Adrenal gland (tissue), 12 donors: ENCODE data around the gene UBR1. TPM values are rescaled to one million over a fixed set of nuclear protein-coding genes. Genes with fewer than 3 reads are reported as not detected.

Experiments
- DNase-seq, 7 donors: peaks; one replicate each; pipeline ENCODE4 v3.0.0-alpha.2; 2019 to 2020
- H3K27ac ChIP-seq, 5 donors: fragments of 200-600 bp; sonication (generic) in 4 of 5; 1 replicate in 3 of 5; 2 replicates in 2 of 5; pipeline versions ENCODE4 v1.5.1 to v1.8.0; 2016 to 2020; ENCODE audit warnings: mild to moderate bottlenecking in 1 of 5
- H3K27me3 ChIP-seq: fragments of 200-600 bp; 2 replicates; pipeline ENCODE4 v1.8.0; 2021
- H3K36me3 ChIP-seq, 2 donors: fragments of 200-600 bp; replicated peaks in 1 of 2; 1 replicate in 1 of 2; 2 replicates in 1 of 2; pipeline versions ENCODE4 v1.5.1 to v1.8.0; 2018 to 2022
- H3K4me1 ChIP-seq, 2 donors: fragments of 200-600 bp; replicated peaks in 1 of 2; 1 replicate in 1 of 2; 2 replicates in 1 of 2; pipeline versions ENCODE4 v1.5.1 to v1.8.0; 2018 to 2021
- H3K4me3 ChIP-seq, 4 donors: fragments of 200-600 bp; sonication (generic) in 3 of 4; one replicate each; pipeline ENCODE4 v1.5.1; 2016 to 2018
- H3K9me3 ChIP-seq, 3 donors: fragments of 200-600 bp; sonication (generic) in 1 of 3; replicated peaks in 1 of 3; 1 replicate in 2 of 3; 2 replicates in 1 of 3; pipeline versions ENCODE4 v1.5.1 to v1.8.0; 2016 to 2021
- CTCF ChIP-seq, 6 experiments: fragments of 450-650 bp in 4 of 6; fragments of 200-600 bp in 2 of 6; sonication (generic) in 1 of 6; IDR thresholded peaks; 1 replicate in 5 of 6; 2 replicates in 1 of 6; pipeline versions ENCODE4 v1.5.1 to v1.8.0; 2016 to 2021; ENCODE audit warnings: antibody characterized with exemption in 6 of 6, mild to moderate bottlenecking in 2 of 6, moderate library complexity in 1 of 6
- POLR2A ChIP-seq, 2 donors: fragments of 450-650 bp; IDR thresholded peaks; one replicate each; pipeline ENCODE4 v1.6.1; 2017; ENCODE audit warnings: antibody characterized with exemption in 2 of 2, mild to moderate bottlenecking in 2 of 2, moderate library complexity in 1 of 2
- WGBS, 4 donors: extraction: QIAGEN DNeasy Blood & Tissue Kit in 2 of 4; methylation state at CpG; one replicate each; pipeline versions ENCODE4 v1.1.5 to v1.1.7; 2013 to 2017; 5-methylcytosine and 5-hydroxymethylcytosine counted together
- intact Hi-C, 2 donors: fragments of 100-400 bp; cut with DNase I; formaldehyde crosslinking; loops; one replicate each; pipeline versions ENCODE4 v1.14.1 to v1.15.0; 2022 to 2023
- polyA plus RNA-seq, 3 donors: library from polyadenylated mRNA; stranded (reverse); fragments of 200-250 nt in 2 of 3; fragments of 350-450 nt in 1 of 3; fragmentation: Illumina TruSeq in 1 of 3; extraction: RNeasy Lipid Tissue Mini Kit (QIAGEN cat#74804) in 1 of 3; gene quantifications; one replicate each; pipeline ENCODE4 v1.2.3, GENCODE V29; 2013 to 2014
- total RNA-seq, 9 donors: library from RNA; depleted of rRNA in 4 of 9; stranded (reverse); fragments of >200 nt in 4 of 9; fragments of 120-200 nt in 1 of 9; fragmentation: NEBNext Ultra II Directional in 1 of 9; extraction: Animal tissue kit (Norgen Biotek cat#: 25700) in 1 of 9; gene quantifications; one replicate each; pipeline versions ENCODE4 v1.1.0 to v1.2.4, GENCODE V29; 2013 to 2023
- donor health status: healthy with polysubstance abuse.
- donor health status: Bipolar disorder and iron deficiency.
- donor health status: DM: yes; HTN: yes; CAD: no.
- donor health status: DM: no; HTN: no; CAD: no.
- donor health status: DM: no; HTN: no; CAD: no.
- donor health status: DM: yes; HTN: yes; CAD: no.

Gene UBR1
- total and polyA plus RNA-seq, 12 donors, result 3.9 to 37.9 (median 21.6) TPM

- no peak for DNase-seq
- intact Hi-C loops, result no loop called here
- Histone ChIP-seq H3K27ac (no peak overlapping the region), H3K9me3 (no peaks in the 10 kb centered on the region), H3K4me3 (no peak overlapping the region), H3K27me3 (no peaks in the 10 kb centered on the region), H3K36me3 (no peaks in the 10 kb centered on the region), H3K4me1 (no peaks in the 10 kb centered on the region)
- TF ChIP-seq POLR2A (IDR thresholded peaks at IDR 0.05), result no peak
- no peak for TF ChIP-seq CTCF (IDR thresholded peaks at IDR 0.05)
Observed at GRCh38 chr15:42937143-42937542, 168.7 kb downstream of the UBR1 start.

DNA sequence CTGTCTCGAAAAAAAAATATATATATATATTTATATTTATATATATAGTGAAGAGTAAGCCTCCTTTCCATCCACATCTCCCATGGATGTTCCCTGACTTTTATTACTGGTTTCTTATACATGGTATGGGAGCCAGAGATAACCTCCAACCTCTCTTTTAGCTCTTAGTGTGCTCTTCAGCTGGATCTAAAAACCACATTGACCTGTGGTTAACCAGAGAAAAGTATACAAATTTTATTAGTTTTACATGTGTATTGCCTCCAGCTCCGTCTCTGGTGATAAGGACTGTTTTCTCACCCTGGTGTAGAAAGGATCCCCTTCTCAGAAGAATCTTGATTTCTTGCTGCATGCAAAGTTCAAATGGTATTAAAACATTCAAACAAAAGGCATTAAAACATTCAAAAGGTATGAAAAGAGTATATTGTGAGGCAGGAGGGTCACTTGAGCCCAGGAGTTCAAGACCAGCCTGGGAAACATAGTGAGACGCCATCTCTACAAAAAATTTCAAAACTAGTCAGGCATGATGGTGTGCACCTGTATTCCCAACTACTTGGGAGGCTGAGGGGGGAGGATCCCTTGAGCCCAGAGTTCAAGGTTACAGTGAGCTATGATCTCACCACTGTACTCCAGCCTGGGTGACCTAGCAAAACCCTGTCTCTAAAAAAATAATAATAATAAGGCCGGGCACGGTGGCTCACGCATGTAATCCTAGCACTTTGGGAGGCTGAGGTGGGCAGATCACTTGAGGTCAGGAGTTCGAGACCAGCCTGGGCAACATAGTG, 171.8 kb downstream of the UBR1 start:
- Histone ChIP-seq H3K4me3 (no peak overlapping the region), H3K27me3 (no peaks in the 10 kb centered on the region), H3K27ac (no peak overlapping the region), H3K9me3 (no peaks in the 10 kb centered on the region), H3K36me3 (no peaks in the 10 kb centered on the region), H3K4me1 (no peaks in the 10 kb centered on the region)
- TF ChIP-seq POLR2A (IDR thresholded peaks at IDR 0.05), result no peak
- no peak for TF ChIP-seq CTCF (IDR thresholded peaks at IDR 0.05)
- intact Hi-C loops, result no loop called here
- 69 to 83% (median 75%) methylated on average over 7 of the region's 7 CpGs for WGBS, 4 donors
- DNase-seq, result no peak

- intact Hi-C loops, result no loop called here
- Histone ChIP-seq H3K27ac (no peak overlapping the region), H3K4me3 (no peak overlapping the region), H3K4me1 (no peaks in the 10 kb centered on the region), H3K9me3 (no peaks in the 10 kb centered on the region), H3K36me3 (no peaks in the 10 kb centered on the region), H3K27me3 (no peaks in the 10 kb centered on the region)
- no peak for DNase-seq
- 92 to 97% (median 95%) methylated on average over 2 of the region's 2 CpGs for WGBS, 4 donors
- TF ChIP-seq CTCF (IDR thresholded peaks at IDR 0.05), result no peak
- TF ChIP-seq POLR2A (IDR thresholded peaks at IDR 0.05), result no peak
Observed at GRCh38 chr15:42932833-42933515, 172.9 kb downstream of the UBR1 start.

GRCh38 chr15:42931702-42932486, 173.9 kb downstream of the UBR1 start:
- WGBS, 4 donors, result 81 to 90% (median 84%) methylated on average over 7 of the region's 7 CpGs
- Histone ChIP-seq H3K27ac (no peak overlapping the region), H3K4me3 (no peak overlapping the region), H3K27me3 (no peaks in the 10 kb centered on the region), H3K36me3 (no peaks in the 10 kb centered on the region), H3K4me1 (peaks cover 0 to under 1% of the 10 kb centered on the region in 2 donors), H3K9me3 (no peaks in the 10 kb centered on the region)
- no peak for DNase-seq
- no peak for TF ChIP-seq POLR2A (IDR thresholded peaks at IDR 0.05)
- no peak for TF ChIP-seq CTCF (IDR thresholded peaks at IDR 0.05)
- intact Hi-C loops, result no loop called here
